ENCODE measurements around the gene AMTN.

The AMTN gene

GRCh38 chr4:70564033-70564432 lies 45.7 kb downstream of the AMTN start:
- no peak for DNase-seq

- no peak for DNase-seq
These were observed 52.4 kb downstream of the AMTN start for GRCh38 chr4:70570796-70571195.

- no peak for DNase-seq
These were observed 53.4 kb downstream of the AMTN start for GRCh38 chr4:70571772-70572171.

GRCh38 chr4:70575964-70576363 lies 57.6 kb downstream of the AMTN start:
- DNase-seq = no peak

- no peak for DNase-seq
These were observed 59.0 kb downstream of the AMTN start for GRCh38 chr4:70577220-70577927.

- no peak for DNase-seq
These were observed 63.6 kb downstream of the AMTN start for GRCh38 chr4:70581980-70582379.
